ENCODE measurements around the gene SLC16A10. TPM values are rescaled to one million over a fixed set of nuclear protein-coding genes. Genes with fewer than 3 reads are reported as not detected.

The SLC16A10 gene
- polyA plus RNA-seq, 3 donors, result 0.05 to 0.15 TPM; not detected in 1

DNA sequence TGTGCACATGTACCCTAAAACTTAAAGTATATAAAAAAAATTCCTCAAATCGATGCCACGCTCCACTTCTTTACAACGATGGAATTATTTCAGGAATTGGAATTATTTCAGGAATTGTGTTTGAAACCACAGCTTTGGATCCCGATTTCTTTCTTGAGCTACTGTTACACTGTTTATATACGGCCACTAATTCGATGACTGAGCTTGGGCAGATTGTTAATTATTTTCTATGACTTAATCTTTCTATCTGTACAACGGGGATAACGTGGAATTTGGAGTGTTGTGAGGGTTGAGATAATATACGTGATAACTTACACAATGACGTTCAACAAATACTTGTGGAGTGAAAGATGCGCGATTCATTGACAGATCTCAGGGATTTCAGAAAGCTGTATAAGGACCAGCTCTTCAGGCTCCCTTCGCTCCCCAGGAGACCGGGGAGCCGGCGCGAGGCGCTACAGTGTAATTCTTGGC is 171.3 kb downstream of the SLC16A10 start:
- Mint-ChIP-seq H3K36me3 (peaks cover 1 to 7% of the 10 kb centered on the region in 2 donors), H3K4me3 (peak overlapping the region; percentile 74 to 75), H3K4me1 (peaks cover 22% of the 10 kb centered on the region), H3K27me3 (ENCODE audit: low read depth in 3 of 3) (peaks cover 6 to 10% (median 8%) of the 10 kb centered on the region in 3 donors), H3K27ac (peak overlapping the region in 6 of 7 donors; percentile 84 to 91 (median 88)), H3K9me3 (no peaks in the 10 kb centered on the region)
- TF ChIP-seq, protein P1, sequence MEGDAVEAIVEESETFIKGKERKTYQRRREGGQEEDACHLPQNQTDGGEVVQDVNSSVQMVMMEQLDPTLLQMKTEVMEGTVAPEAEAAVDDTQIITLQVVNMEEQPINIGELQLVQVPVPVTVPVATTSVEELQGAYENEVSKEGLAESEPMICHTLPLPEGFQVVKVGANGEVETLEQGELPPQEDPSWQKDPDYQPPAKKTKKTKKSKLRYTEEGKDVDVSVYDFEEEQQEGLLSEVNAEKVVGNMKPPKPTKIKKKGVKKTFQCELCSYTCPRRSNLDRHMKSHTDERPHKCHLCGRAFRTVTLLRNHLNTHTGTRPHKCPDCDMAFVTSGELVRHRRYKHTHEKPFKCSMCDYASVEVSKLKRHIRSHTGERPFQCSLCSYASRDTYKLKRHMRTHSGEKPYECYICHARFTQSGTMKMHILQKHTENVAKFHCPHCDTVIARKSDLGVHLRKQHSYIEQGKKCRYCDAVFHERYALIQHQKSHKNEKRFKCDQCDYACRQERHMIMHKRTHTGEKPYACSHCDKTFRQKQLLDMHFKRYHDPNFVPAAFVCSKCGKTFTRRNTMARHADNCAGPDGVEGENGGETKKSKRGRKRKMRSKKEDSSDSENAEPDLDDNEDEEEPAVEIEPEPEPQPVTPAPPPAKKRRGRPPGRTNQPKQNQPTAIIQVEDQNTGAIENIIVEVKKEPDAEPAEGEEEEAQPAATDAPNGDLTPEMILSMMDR (IDR thresholded peaks at IDR 0.05), result no peak
- no peak for DNase-seq
- Histone ChIP-seq H3K4me1 (ENCODE audit: control insufficient read depth in 1 of 2, insufficient read depth in 2 of 2, low read length in 2 of 2) (peaks cover 18 to 22% of the 10 kb centered on the region in 2 donors), H3K4me3 (replicated peaks in 1 of 3; ENCODE audit: low read depth in 2 of 3, low read length in 3 of 3) (peak overlapping the region in 1 of 3 experiments; percentile 76), H4K20me1 (ENCODE audit: insufficient read depth, low read length) (no peaks in the 10 kb centered on the region), H2AFZ (ENCODE audit: insufficient read depth, low read depth, low read length, poor library complexity, severe bottlenecking) (peak overlapping the region; percentile 85), H3K79me2 (ENCODE audit: insufficient read depth, low read length) (peaks cover 31% of the 10 kb centered on the region), H3K9me3 (replicated peaks in 1 of 2; ENCODE audit: control insufficient read depth in 1 of 2, insufficient read depth in 1 of 2, low read length in 2 of 2) (no peaks in the 10 kb centered on the region), H3K4me2 (replicated peaks; ENCODE audit: extremely low read depth, low read length, poor library complexity, severe bottlenecking) (peak overlapping the region; percentile 71), H3K36me3 (replicated peaks in 1 of 2; ENCODE audit: control insufficient read depth in 1 of 2, insufficient read depth in 2 of 2, low read length in 2 of 2) (peaks cover 4 to 8% of the 10 kb centered on the region in 2 donors), H3K27ac (ENCODE audit: low read depth in 1 of 2, low read length in 2 of 2) (peak overlapping the region; percentile 67 to 84), H3K9ac (ENCODE audit: insufficient read depth, low read length, poor library complexity, severe bottlenecking) (peak overlapping the region; percentile 89), H3K27me3 (ENCODE audit: control insufficient read depth in 2 of 2, insufficient read depth in 2 of 2, low read length in 2 of 2) (no peaks in the 10 kb centered on the region)
- WGBS (ENCODE audit: insufficient coverage), result 0% methylated on average over 8 of the region's 18 CpGs
- intact Hi-C loops (cut with micrococcal nuclease), result loop anchor here (2.0 to 10.0 kb wide), 3 partner anchors 224 to 346 kb away; partner anchors contain the start of genes REV3L (in 2 of the 2) and TRAF3IP2 (in 1 of the 2)

DNA sequence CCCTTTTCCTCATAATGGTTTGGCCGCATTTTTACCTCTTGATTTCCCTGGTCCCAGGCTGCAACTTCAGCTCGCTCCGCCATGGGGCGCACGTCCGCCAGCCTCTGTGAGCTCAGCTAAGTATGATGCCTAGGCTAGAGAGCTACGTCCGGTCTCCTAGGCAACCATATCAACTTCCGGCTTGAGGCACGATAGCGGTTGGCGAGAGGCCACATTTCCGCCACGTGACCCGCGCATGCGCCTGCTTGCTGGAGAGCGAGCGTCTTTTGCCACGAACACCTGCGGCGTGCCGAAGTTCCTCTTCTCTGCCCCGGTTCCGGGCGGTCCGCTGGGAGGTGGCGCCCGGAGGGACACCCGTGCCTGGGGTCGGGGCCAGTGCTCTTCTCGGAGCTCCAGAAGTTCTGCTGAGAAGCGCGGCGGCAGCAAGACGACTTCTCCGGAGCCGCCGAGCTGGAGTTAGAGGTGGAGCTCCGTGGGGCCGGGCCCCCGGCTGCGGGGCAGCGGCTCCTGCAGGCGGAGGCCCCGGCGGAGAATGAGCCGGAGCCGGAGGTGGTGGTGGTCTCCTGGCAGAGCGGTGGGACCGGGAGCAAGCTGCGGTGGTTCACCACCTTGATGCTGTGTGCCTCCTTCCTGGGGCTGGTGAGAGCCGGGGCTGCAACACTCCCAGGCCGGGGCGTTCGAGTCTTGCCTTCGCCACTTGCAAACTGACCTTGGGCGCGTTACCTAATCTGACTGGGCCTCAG is 172.0 kb downstream of the SLC16A10 start:
- H3K27ac ChIP-seq (ENCODE audit: low read depth in 1 of 2, low read length in 2 of 2), result peak overlapping the region; percentile 84 to 97
- peak overlapping the region; percentile 45 to 76 (median 64) for H3K4me3 ChIP-seq (replicated peaks in 1 of 3; ENCODE audit: low read depth in 2 of 3, low read length in 3 of 3)
- DNase-seq, result peak; percentile 100
- H3K27me3 Mint-ChIP-seq (ENCODE audit: low read depth in 3 of 3), result peaks cover 6 to 10% (median 8%) of the 10 kb centered on the region in 3 donors
- peaks cover 7 to 13% of the 10 kb centered on the region in 2 donors for H3K36me3 Mint-ChIP-seq
- H3K79me2 ChIP-seq (ENCODE audit: insufficient read depth, low read length), result peaks cover 33% of the 10 kb centered on the region
- WGBS (ENCODE audit: insufficient coverage), result under 1% methylated on average over 59 of the region's 59 CpGs
- H3K4me1 Mint-ChIP-seq, result peaks cover 22% of the 10 kb centered on the region
- no peaks in the 10 kb centered on the region for H3K9me3 Mint-ChIP-seq
- H3K9me3 ChIP-seq (replicated peaks in 1 of 2; ENCODE audit: control insufficient read depth in 1 of 2, insufficient read depth in 1 of 2, low read length in 2 of 2), result no peaks in the 10 kb centered on the region
- H3K36me3 ChIP-seq (replicated peaks in 1 of 2; ENCODE audit: control insufficient read depth in 1 of 2, insufficient read depth in 2 of 2, low read length in 2 of 2), result peaks cover 4 to 14% of the 10 kb centered on the region in 2 donors
- H4K20me1 ChIP-seq (ENCODE audit: insufficient read depth, low read length), result no peaks in the 10 kb centered on the region
- TF ChIP-seq, protein P1 (IDR thresholded peaks at IDR 0.05), result peak; percentile 89
- peaks cover 18 to 22% of the 10 kb centered on the region in 2 donors for H3K4me1 ChIP-seq (ENCODE audit: control insufficient read depth in 1 of 2, insufficient read depth in 2 of 2, low read length in 2 of 2)
- peak overlapping the region; percentile 84 to 91 (median 88) for H3K27ac Mint-ChIP-seq
- H2AFZ ChIP-seq (ENCODE audit: insufficient read depth, low read depth, low read length, poor library complexity, severe bottlenecking), result peak overlapping the region; percentile 85
- intact Hi-C loops (cut with micrococcal nuclease), result loop anchor here (2.0 to 10.0 kb wide), 3 partner anchors 223 to 346 kb away; partner anchors contain the start of genes REV3L (in 2 of the 2) and TRAF3IP2 (in 1 of the 2)
- H3K4me2 ChIP-seq (replicated peaks; ENCODE audit: extremely low read depth, low read length, poor library complexity, severe bottlenecking), result peak overlapping the region; percentile 71
- H3K27me3 ChIP-seq (ENCODE audit: control insufficient read depth in 2 of 2, insufficient read depth in 2 of 2, low read length in 2 of 2), result no peaks in the 10 kb centered on the region
- H3K4me3 Mint-ChIP-seq, result peak overlapping the region; percentile 74 to 76
- H3K9ac ChIP-seq (ENCODE audit: insufficient read depth, low read length, poor library complexity, severe bottlenecking), result peak overlapping the region; percentile 89

All from CD14-positive monocyte (primary cell).